H1 (cell line): Measurements from ENCODE around the gene P2RX2. TPM values are rescaled to one million over a fixed set of nuclear protein-coding genes. Genes with fewer than 3 reads are reported as not detected.

Experiments used
- CTCF ChIA-PET: fragments of 300-600 bp; sonication (Branson Sonifier 250); formaldehyde crosslinking; loops from one replicate; lab custom pipeline; 2021; ENCODE audit not compliant: partially characterized antibody; lab: Charles Lee
- POLR2A ChIA-PET: fragments of 300-600 bp; sonication (Branson Sonifier 250); formaldehyde crosslinking; loops from one replicate; lab custom pipeline; 2021; ENCODE audit warnings: inconsistent platforms; ENCODE audit not compliant: partially characterized antibody; lab: Charles Lee
- DNase-seq, 2 experiments: peaks; one replicate each; pipeline versions ENCODE4 v3.0.0 to v3.0.0-alpha.2; 2010 to 2022; ENCODE audit warnings: low spot score in 2 of 2, low read depth in 1 of 2, mixed read lengths in 1 of 2
- FAIRE-seq: peaks from 2 replicates; lab custom pipeline; 2011; peaks lifted over from hg19 to GRCh38; lab: Jason Lieb, UNC
- H2AFZ ChIP-seq: 2 replicates; pipeline ENCODE4 v1.8.1; 2012; ENCODE audit warnings: low read length, inconsistent platforms
- H2AK5ac ChIP-seq: 2 replicates; pipeline ENCODE4 v1.6.1; 2013; ENCODE audit warnings: low read depth, low read length
- H2BK120ac ChIP-seq: replicated peaks from 2 replicates; pipeline ENCODE3; 2013; ENCODE audit warnings: low read depth, low read length, inconsistent platforms
- H2BK12ac ChIP-seq: 2 replicates; pipeline ENCODE4 v1.6.1; 2013; ENCODE audit warnings: low read depth, low read length
- H2BK15ac ChIP-seq: 2 replicates; pipeline ENCODE4 v1.6.1; 2013; ENCODE audit warnings: low read length
- H2BK20ac ChIP-seq: 2 replicates; pipeline ENCODE4 v1.6.1; 2013; ENCODE audit warnings: low read length
- H2BK5ac ChIP-seq: 2 replicates; pipeline ENCODE4 v1.6.1; 2013; ENCODE audit warnings: low read depth, low read length
- H3K14ac ChIP-seq: 2 replicates; pipeline ENCODE4 v1.6.1; 2013; ENCODE audit warnings: inconsistent platforms; ENCODE audit not compliant: insufficient read length
- H3K18ac ChIP-seq: 2 replicates; pipeline ENCODE4 v1.6.1; 2013; ENCODE audit warnings: low read length; ENCODE audit errors: extremely low read depth
- H3K23ac ChIP-seq: 2 replicates; pipeline ENCODE4 v1.6.1; 2013; ENCODE audit warnings: inconsistent platforms; ENCODE audit not compliant: insufficient read length
- H3K23me2 ChIP-seq: 2 replicates; pipeline ENCODE4 v1.6.1; 2013; ENCODE audit warnings: low read depth, low read length
- H3K27ac ChIP-seq: 2 replicates; pipeline ENCODE4 v1.6.1; 2011; ENCODE audit warnings: low read depth, low read length, inconsistent platforms
- H3K27me3 ChIP-seq, 4 experiments: replicated peaks in 1 of 4; 1 replicate in 1 of 4; 2 replicates in 3 of 4; pipeline versions ENCODE4 v1.6.1 to v1.8.1; 2011 to 2013; ENCODE audit warnings: low read length in 3 of 4, mild to moderate bottlenecking in 3 of 4, inconsistent platforms in 2 of 4, mixed read lengths in 2 of 4, moderate library complexity in 1 of 4; ENCODE audit not compliant: control insufficient read depth in 3 of 4, insufficient read depth in 3 of 4; ENCODE audit errors: extremely low read depth in 1 of 4
- H3K36me3 ChIP-seq, 4 experiments: 2 replicates each; pipeline versions ENCODE4 v1.6.1 to v1.8.1; 2011 to 2013; ENCODE audit warnings: mild to moderate bottlenecking in 4 of 4, low read length in 3 of 4, moderate library complexity in 2 of 4, control low read depth in 1 of 4, inconsistent platforms in 1 of 4; ENCODE audit not compliant: insufficient read depth in 4 of 4, control insufficient read depth in 2 of 4
- H3K4ac ChIP-seq: replicated peaks from 2 replicates; pipeline ENCODE3; 2013; ENCODE audit warnings: low read length, low read depth, mixed read lengths, inconsistent platforms; ENCODE audit not compliant: insufficient read length
- H3K4me1 ChIP-seq, 4 experiments: replicated peaks in 1 of 4; 1 replicate in 1 of 4; 2 replicates in 3 of 4; pipeline versions ENCODE4 v1.6.1 to v1.8.1; 2011 to 2013; ENCODE audit warnings: low read length in 3 of 4, inconsistent platforms in 2 of 4, mixed read lengths in 1 of 4; ENCODE audit not compliant: insufficient read depth in 4 of 4, control insufficient read depth in 3 of 4
- H3K4me2 ChIP-seq, 2 experiments: 2 replicates each; pipeline versions ENCODE4 v1.6.1 to v1.8.1; 2011 to 2013; ENCODE audit warnings: low read depth in 2 of 2, low read length in 2 of 2, control low read depth in 1 of 2, inconsistent platforms in 1 of 2, mild to moderate bottlenecking in 1 of 2; ENCODE audit not compliant: insufficient read depth in 1 of 2
- H3K4me3 ChIP-seq, 4 experiments: fragments of 200-600, 300-600 bp in 1 of 4; sonication (generic), shearing (Covaris generic), sonication (Bioruptor Twin) in 1 of 4; 2 replicates each; pipeline versions ENCODE4 v1.5.1 to v1.8.1; 2011 to 2016; ENCODE audit warnings: low read length in 4 of 4, low read depth in 3 of 4, control low read depth in 2 of 4, inconsistent platforms in 2 of 4, mild to moderate bottlenecking in 2 of 4, mixed read lengths in 1 of 4, moderate library complexity in 1 of 4; ENCODE audit not compliant: insufficient read depth in 2 of 4; ENCODE audit errors: extremely low read depth in 1 of 4
- H3K56ac ChIP-seq: replicated peaks from 2 replicates; pipeline ENCODE3; 2013; ENCODE audit warnings: low read depth, mild to moderate bottlenecking, mixed read lengths, low read length, inconsistent platforms; ENCODE audit not compliant: insufficient read length
- H3K79me1 ChIP-seq: 2 replicates; pipeline ENCODE4 v1.6.1; 2013; ENCODE audit warnings: low read depth, low read length, control low read depth
- H3K79me2 ChIP-seq, 2 experiments: 2 replicates each; pipeline versions ENCODE4 v1.6.1 to v1.8.1; 2012 to 2013; ENCODE audit warnings: low read length in 2 of 2, mild to moderate bottlenecking in 2 of 2, inconsistent platforms in 1 of 2; ENCODE audit not compliant: insufficient read depth in 2 of 2, control insufficient read depth in 1 of 2
- H3K9ac ChIP-seq, 4 experiments: replicated peaks in 1 of 4; 1 replicate in 1 of 4; 2 replicates in 3 of 4; pipeline versions ENCODE4 v1.6.1 to v1.8.1; 2011 to 2013; ENCODE audit warnings: low read depth in 3 of 4, low read length in 3 of 4, control low read depth in 2 of 4, mild to moderate bottlenecking in 2 of 4, moderate library complexity in 2 of 4, inconsistent platforms in 1 of 4; ENCODE audit errors: extremely low read depth in 1 of 4
- H3K9me3 ChIP-seq, 2 experiments: 2 replicates each; pipeline versions ENCODE4 v1.6.1 to v1.8.1; 2012 to 2013; ENCODE audit warnings: mild to moderate bottlenecking in 2 of 2, moderate library complexity in 2 of 2, control low read depth in 1 of 2, inconsistent platforms in 1 of 2, low read depth in 1 of 2, low read length in 1 of 2, mixed read lengths in 1 of 2; ENCODE audit not compliant: insufficient read depth in 2 of 2
- H4K20me1 ChIP-seq, 2 experiments: replicated peaks in 1 of 2; 2 replicates each; pipeline versions ENCODE3 to v1.8.1; 2011 to 2013; ENCODE audit warnings: inconsistent platforms in 2 of 2, low read length in 2 of 2, mild to moderate bottlenecking in 1 of 2; ENCODE audit not compliant: insufficient read depth in 2 of 2, control insufficient read depth in 1 of 2
- H4K5ac ChIP-seq: 2 replicates; pipeline ENCODE4 v1.6.1; 2013; ENCODE audit warnings: low read length, low read depth, mixed read lengths, inconsistent platforms; ENCODE audit not compliant: insufficient read length
- H4K8ac ChIP-seq: 2 replicates; pipeline ENCODE4 v1.8.0; 2013; ENCODE audit warnings: mild to moderate bottlenecking, moderate library complexity, low read length, inconsistent platforms; ENCODE audit not compliant: insufficient read depth; ENCODE audit errors: extremely low read depth
- H4K91ac ChIP-seq: replicated peaks from 2 replicates; pipeline ENCODE3; 2013; ENCODE audit warnings: low read length, mixed read lengths, inconsistent platforms; ENCODE audit not compliant: insufficient read length
- ASH2L ChIP-seq: fragments of 200-600, 300-600 bp; sonication (generic); IDR thresholded peaks from one replicate; pipeline ENCODE4 v1.7.1; 2017; ENCODE audit warnings: low read length
- ATF3 ChIP-seq: IDR thresholded peaks from 2 replicates; pipeline ENCODE4 v1.6.1; 2011; ENCODE audit warnings: low read depth, mild to moderate bottlenecking, low read length; ENCODE audit not compliant: insufficient read depth
- CBX5 ChIP-seq: fragments of 300-800, 300-1000 bp; sonication (generic); IDR thresholded peaks from 2 replicates; pipeline ENCODE4 v1.7.1; 2016; ENCODE audit warnings: antibody characterized with exemption, low read length, low read depth
- CHD2 ChIP-seq: IDR thresholded peaks from 2 replicates; pipeline ENCODE4 v1.6.1; 2012; ENCODE audit warnings: low read length, improper control_type of control experiment
- HDAC2 ChIP-seq, 2 experiments: fragments of 300-600 bp in 1 of 2; sonication (generic) in 1 of 2; IDR thresholded peaks; 2 replicates each; pipeline ENCODE4 v1.6.1; 2011 to 2012; ENCODE audit warnings: low read depth in 2 of 2, low read length in 2 of 2, mild to moderate bottlenecking in 2 of 2, moderate library complexity in 2 of 2, borderline replicate concordance in 1 of 2, inconsistent platforms in 1 of 2
- JUN ChIP-seq: IDR thresholded peaks from 2 replicates; pipeline ENCODE4 v1.6.1; 2011; ENCODE audit warnings: low read depth, mild to moderate bottlenecking, improper control_type of control experiment, low read length
- POLR2AphosphoS5 ChIP-seq: IDR thresholded peaks from 2 replicates; pipeline ENCODE4 v1.6.1; 2011; ENCODE audit warnings: low read depth, low read length
- RNF2 ChIP-seq: fragments of 200-900, 300-1000 bp; sonication (generic); IDR thresholded peaks from 2 replicates; pipeline ENCODE4 v1.7.1; 2016; ENCODE audit warnings: borderline replicate concordance, low read depth, mild to moderate bottlenecking, antibody characterized with exemption, low read length; ENCODE audit not compliant: poor library complexity, severe bottlenecking; ENCODE audit errors: missing control alignments
- SAP30 ChIP-seq: fragments of 300-600 bp; sonication (generic); IDR thresholded peaks from 2 replicates; pipeline ENCODE4 v1.7.1; 2012; ENCODE audit warnings: low read length, moderate library complexity, mild to moderate bottlenecking, inconsistent platforms; ENCODE audit not compliant: insufficient read depth, insufficient replicate concordance
- SIN3A ChIP-seq, 2 experiments: IDR thresholded peaks in 1 of 2; conservative IDR thresholded peaks in 1 of 2; 2 replicates each; pipeline ENCODE4 v1.6.1; 2011 to 2012; ENCODE audit warnings: low read length in 2 of 2, improper control_type of control experiment in 1 of 2, low read depth in 1 of 2, mild to moderate bottlenecking in 1 of 2
- SIX5 ChIP-seq: IDR thresholded peaks from 2 replicates; pipeline ENCODE4 v1.6.1; 2011; ENCODE audit warnings: mild to moderate bottlenecking, low read depth, low read length
- TCF12 ChIP-seq: IDR thresholded peaks from 2 replicates; pipeline ENCODE4 v1.6.1; 2011; ENCODE audit warnings: low read depth, mild to moderate bottlenecking, low read length
- WGBS, 2 experiments: shearing (Covaris generic) in 1 of 2; methylation state at CpG; one replicate each; pipeline versions ENCODE4 v1.1.6 to v1.1.7; 2013 to 2015; ENCODE audit warnings: low lambda C conversion rate in 2 of 2, mixed read lengths in 2 of 2, inconsistent platforms in 1 of 2, low coverage in 1 of 2, missing lambda C conversion rate in 1 of 2; ENCODE audit not compliant: insufficient replicate concordance in 2 of 2, insufficient coverage in 1 of 2, insufficient read length in 1 of 2; ENCODE audit errors: extremely low coverage in 1 of 2, missing lambda C conversion rate in 1 of 2; 5-methylcytosine and 5-hydroxymethylcytosine counted together
- polyA plus RNA-seq, 7 experiments: library from polyadenylated mRNA; depleted of rRNA in 3 of 7; stranded (reverse) in 5 of 7; unstranded in 2 of 7; fragments of >200 nt in 5 of 7; fragments of 200-250 nt in 2 of 7; gene quantifications; 1 replicate in 5 of 7; 2 replicates in 1 of 7; 4 replicates in 1 of 7; pipeline versions ENCODE4 v1.2.1 to v1.2.3, GENCODE V29; 2011 to 2013; ENCODE audit warnings: missing spikeins in 2 of 7, mixed read lengths in 2 of 7
- total RNA-seq: library from RNA; stranded (reverse); fragmentation: NEBNext Ultra II Directional; extraction: Animal tissue kit (Norgen Biotek cat#: 25700); gene quantifications from 2 replicates; pipeline ENCODE4 v1.2.1, GENCODE V29; 2021

Gene P2RX2
- total and polyA plus RNA-seq, 2 of the 8 experiments (the other 6 are each of a cell fraction or from before 2014, with no cell fraction given), result 0.84 to 2.2 TPM

GRCh38 chr12:132579744-132580143 is 38.8 kb upstream of the P2RX2 start:
- Histone ChIP-seq H3K36me3 (peaks cover 2 to 24% (median 13%) of the 10 kb centered on the region in 4 experiments; a peak in 7 of 8 replicates), H2BK15ac (no peak overlapping the region), H3K79me1 (peaks cover 2% of the 10 kb centered on the region; the same call in 1 of the 2 replicates), H2AFZ (no peak overlapping the region), H4K20me1 (peaks cover 18 to 27% of the 10 kb centered on the region in 2 experiments), H4K8ac (no peak overlapping the region), H3K23ac (no peak overlapping the region), H4K5ac (no peak overlapping the region), H3K27ac (no peak overlapping the region), H3K14ac (no peak overlapping the region), H3K9ac (no peak overlapping the region), H3K4me1 (peaks cover 0 to 6% (median 5%) of the 10 kb centered on the region in 4 experiments; a peak in 2 of 7 replicates), H2BK120ac (no peak overlapping the region), H3K9me3 (no peaks in the 10 kb centered on the region), H3K56ac (no peak overlapping the region), H3K18ac (no peak overlapping the region), H3K4ac (no peak overlapping the region), H4K91ac (no peak overlapping the region), H3K23me2 (peaks cover 18% of the 10 kb centered on the region; the same call in 1 of the 2 replicates), H2BK20ac (no peak overlapping the region), H3K4me2 (no peak overlapping the region), H2BK5ac (no peak overlapping the region), H2AK5ac (no peak overlapping the region), H3K4me3 (no peak overlapping the region), H3K27me3 (peaks cover 11 to 26% (median 18%) of the 10 kb centered on the region in 4 experiments), H3K79me2 (no peaks in the 10 kb centered on the region), H2BK12ac (no peak overlapping the region)
- 96% methylated on average over 12 of the region's 12 CpGs; no CpG with 5 or more reads in 1 of the 2 experiments for WGBS, 2 experiments
- DNase-seq (no peak), FAIRE-seq (no peak)
- CTCF ChIA-PET, result interaction anchor here (0.5 to 2.2 kb wide), 6 partner anchors 19 to 192 kb away, joined by 3 to 11 read pairs (median 4); no protein-coding TSS in a partner anchor
- POLR2A ChIA-PET, result interaction anchor here (0.6 to 6.6 kb wide), 6 partner anchors 12 to 160 kb away, joined by 3 to 60 read pairs (median 6); partner anchors contain the start of gene P2RX2
- no peak for TF ChIP-seq CHD2
- TF ChIP-seq JUN, result no peak
- TF ChIP-seq RNF2, result no peak
- TF ChIP-seq SIX5, result no peak
- TF ChIP-seq SAP30, result no peak
- no peak for TF ChIP-seq ATF3
- TF ChIP-seq HDAC2 (IDR thresholded peaks at IDR 0.05; ENCODE audit: borderline replicate concordance in 1 of 2, low read depth in 2 of 2, low read length in 2 of 2), result no peak
- no peak for TF ChIP-seq CBX5
- TF ChIP-seq POLR2AphosphoS5, result no peak
- no peak for TF ChIP-seq SIN3A (conservative IDR thresholded peaks at IDR 0.05 in 1 of 2, IDR thresholded peaks at IDR 0.05 in 1 of 2; ENCODE audit: low read depth in 1 of 2, low read length in 2 of 2)
- TF ChIP-seq ASH2L, result no peak
- TF ChIP-seq TCF12, result no peak
